ENCODE results near the gene POC1A. TPM values are rescaled to one million over a fixed set of nuclear protein-coding genes. Genes with fewer than 3 reads are reported as not detected.

POC1A gene
- total and polyA plus RNA-seq, 9 of the 15 experiments (the other 6 are each of a cell fraction or from before 2014, with no cell fraction given), result 7.2 to 17.5 (median 12.1) TPM

DNA sequence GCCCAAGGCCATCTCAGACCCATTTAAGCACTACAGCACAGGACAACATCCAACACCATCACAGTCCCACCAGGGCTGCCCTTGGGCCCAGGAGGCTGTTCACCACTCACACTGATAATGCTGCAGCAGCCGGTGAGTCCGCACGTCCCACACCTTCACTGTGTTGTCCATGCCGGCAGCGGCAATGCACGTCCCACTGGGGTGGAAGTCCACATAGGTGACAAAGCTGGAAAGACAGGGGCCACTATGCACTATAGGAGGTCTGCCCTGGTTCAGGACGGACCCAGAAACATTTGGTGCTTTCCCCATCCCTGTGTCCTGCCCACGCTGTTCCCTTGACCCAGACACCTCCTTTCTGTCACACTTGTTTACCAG, 8.5 kb downstream of the POC1A start:
- intact Hi-C loops (cut with micrococcal nuclease) (no loop called here), in situ Hi-C loops (cut with MboI) (no loop called here)
- no peaks in the 10 kb centered on the region for H3K4me1 ChIP-seq (replicated peaks in 1 of 2; ENCODE audit: control insufficient read depth in 2 of 2, insufficient read depth in 2 of 2, low read length in 2 of 2)
- H3K79me2 ChIP-seq (ENCODE audit: control insufficient read depth, insufficient read depth, low read length), result no peaks in the 10 kb centered on the region
- H3K27me3 ChIP-seq (ENCODE audit: control insufficient read depth in 2 of 2, insufficient read depth in 2 of 2, low read length in 2 of 2), result no peaks in the 10 kb centered on the region
- ChIA-PET POLR2A (interaction anchor here (1.2 kb wide), 1 partner anchor 154 kb away, joined by 3 read pairs; no protein-coding TSS in a partner anchor), CTCF (ENCODE audit: low intra/inter-chr PET ratio) (interaction anchor here (3.4 kb wide), 1 partner anchor 143 kb away, joined by 36 read pairs; no protein-coding TSS in a partner anchor)
- H3K4me2 ChIP-seq (ENCODE audit: insufficient read depth, low read length), result no peak overlapping the region
- H3K9ac ChIP-seq (ENCODE audit: insufficient read depth in 1 of 2, low read depth in 2 of 2, low read length in 2 of 2), result peak overlapping the region in 1 of 2 experiments; percentile 1; a peak in 1 of 4 replicates
- no peaks in the 10 kb centered on the region for H3K9me1 ChIP-seq (ENCODE audit: control insufficient read depth, insufficient read depth, low read length)
- DNase-seq (ENCODE audit: extremely low read depth in 1 of 4, low spot score in 3 of 4), result no peak
- H3K27ac ChIP-seq (ENCODE audit: extremely low read depth, low read depth, low read length), result no peak overlapping the region
- H3K9me3 ChIP-seq (replicated peaks; ENCODE audit: control insufficient read depth, insufficient read depth, low read depth, low read length), result no peaks in the 10 kb centered on the region
- BruUV-seq (replicated peaks), result no TSS peak
- H3K4me3 ChIP-seq, result no peak overlapping the region
- H2AFZ ChIP-seq (ENCODE audit: low read depth, low read length), result no peak overlapping the region
- 90% methylated on average over 7 of the region's 8 CpGs for WGBS (ENCODE audit: insufficient coverage, low coverage, missing lambda C conversion rate)
- TF ChIP-seq GATA2 (CRISPR knock-in tag; IDR thresholded peaks at IDR 0.05) (no peak), HLTF (IDR thresholded peaks at IDR 0.05) (no peak), ARID1B (IDR thresholded peaks at IDR 0.05) (no peak), ATF7 (IDR thresholded peaks at IDR 0.05) (no peak), ZNF316 (IDR thresholded peaks at IDR 0.05) (no peak), NR2F6 (CRISPR knock-in tag; IDR thresholded peaks at IDR 0.05) (no peak), ZNF146 (CRISPR knock-in tag; IDR thresholded peaks at IDR 0.05; ENCODE audit: unreplicated experiment) (no peak), DPF2 (IDR thresholded peaks at IDR 0.05) (no peak), PML (IDR thresholded peaks at IDR 0.05; ENCODE audit: low read length) (no peak), ZNF583 (CRISPR knock-in tag; IDR thresholded peaks at IDR 0.05) (no peak), NFIC (IDR thresholded peaks at IDR 0.05) (no peak), ZBTB17 (CRISPR knock-in tag; IDR thresholded peaks at IDR 0.05) (no peak), YY1 (IDR thresholded peaks at IDR 0.05; ENCODE audit: borderline replicate concordance in 1 of 3, control insufficient read depth in 1 of 3, extremely low read depth in 1 of 3, insufficient read depth in 3 of 3, insufficient read length in 1 of 3, insufficient replicate concordance in 2 of 3, low read depth in 1 of 3, low read length in 2 of 3) (no peak), KAT2B (IDR thresholded peaks at IDR 0.05; ENCODE audit: low read depth, low read length) (no peak), TAL1 (IDR thresholded peaks at IDR 0.05) (no peak), ZBTB8A (IDR thresholded peaks at IDR 0.05; ENCODE audit: partially characterized antibody) (no peak), STAG1 (CRISPR knock-in tag; IDR thresholded peaks at IDR 0.05; ENCODE audit: borderline replicate concordance) (no peak)
- TF ChIP-seq, protein P1, sequence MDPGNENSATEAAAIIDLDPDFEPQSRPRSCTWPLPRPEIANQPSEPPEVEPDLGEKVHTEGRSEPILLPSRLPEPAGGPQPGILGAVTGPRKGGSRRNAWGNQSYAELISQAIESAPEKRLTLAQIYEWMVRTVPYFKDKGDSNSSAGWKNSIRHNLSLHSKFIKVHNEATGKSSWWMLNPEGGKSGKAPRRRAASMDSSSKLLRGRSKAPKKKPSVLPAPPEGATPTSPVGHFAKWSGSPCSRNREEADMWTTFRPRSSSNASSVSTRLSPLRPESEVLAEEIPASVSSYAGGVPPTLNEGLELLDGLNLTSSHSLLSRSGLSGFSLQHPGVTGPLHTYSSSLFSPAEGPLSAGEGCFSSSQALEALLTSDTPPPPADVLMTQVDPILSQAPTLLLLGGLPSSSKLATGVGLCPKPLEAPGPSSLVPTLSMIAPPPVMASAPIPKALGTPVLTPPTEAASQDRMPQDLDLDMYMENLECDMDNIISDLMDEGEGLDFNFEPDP (CRISPR knock-in tag; IDR thresholded peaks at IDR 0.05), result no peak
- FAIRE-seq, result no peak
- H4K20me1 ChIP-seq (replicated peaks; ENCODE audit: control insufficient read depth, insufficient read depth, low read length), result no peaks in the 10 kb centered on the region
- no peak for ATAC-seq
- H3K36me3 ChIP-seq (ENCODE audit: control insufficient read depth, insufficient read depth, low read length), result peaks cover 69% of the 10 kb centered on the region; the same call in 2 of the 3 replicates

Measured in K562 (cell line).